Amygdala (tissue), 56 donors: ENCODE measurements around the gene RHOBTB3.

Source experiments
- DNase-seq, 56 donors: peaks; one replicate each; lab custom pipeline; 2025; lab: John Stamatoyannopoulos, UW

RHOBTB3 gene

GRCh38 chr5:95815155-95815729 lies 84.1 kb downstream of the RHOBTB3 start:
- no peak for DNase-seq

GRCh38 chr5:95816341-95816740 lies 85.2 kb downstream of the RHOBTB3 start:
- no peak for DNase-seq

- no peak for DNase-seq
Measured at GRCh38 chr5:95816776-95817175, 85.6 kb downstream of the RHOBTB3 start.

- no peak for DNase-seq
Measured at GRCh38 chr5:95817430-95817829, 86.3 kb downstream of the RHOBTB3 start.

- peak in 12 of 56 donors; percentile 7 to 55 (median 18) for DNase-seq
Measured at GRCh38 chr5:95818181-95819147, 87.3 kb downstream of the RHOBTB3 start.

GRCh38 chr5:95821110-95822021 lies 90.2 kb downstream of the RHOBTB3 start:
- DNase-seq: no peak

GRCh38 chr5:95822043-95822541 lies 91.0 kb downstream of the RHOBTB3 start:
- peak in 33 of 56 donors; percentile 11 to 72 (median 35) for DNase-seq

- peak in 52 of 56 donors; percentile 9 to 78 (median 52) for DNase-seq
Measured at GRCh38 chr5:95822542-95823181, 91.5 kb downstream of the RHOBTB3 start, which contains the start of gene GLRX. Gene GLRX, minus strand, starts transcription at chr5:95822726. Its CDS starts 64 bp downstream, at chr5:95822662.

GRCh38 chr5:95823218-95823737 lies 92.1 kb downstream of the RHOBTB3 start:
- DNase-seq: no peak

- DNase-seq: peak in 17 of 56 donors; percentile 6 to 43 (median 16)
Measured at GRCh38 chr5:95823738-95824609, 92.8 kb downstream of the RHOBTB3 start.

GRCh38 chr5:95824747-95825146 lies 93.6 kb downstream of the RHOBTB3 start:
- no peak for DNase-seq

- DNase-seq: no peak
Measured at GRCh38 chr5:95825495-95825894, 94.4 kb downstream of the RHOBTB3 start.

- no peak for DNase-seq
Measured at GRCh38 chr5:95826949-95827891, 96.1 kb downstream of the RHOBTB3 start.

GRCh38 chr5:95827892-95828246 lies 96.7 kb downstream of the RHOBTB3 start:
- no peak for DNase-seq

GRCh38 chr5:95830226-95830625 lies 99.1 kb downstream of the RHOBTB3 start:
- DNase-seq: no peak

GRCh38 chr5:95832664-95833063 lies 101.5 kb downstream of the RHOBTB3 start:
- no peak for DNase-seq

GRCh38 chr5:95835682-95836385 lies 104.7 kb downstream of the RHOBTB3 start:
- no peak for DNase-seq
